ENCODE results near the gene GTSE1.

GTSE1 gene

GRCh38 chr22:46373921-46374662 is 77.4 kb downstream of the GTSE1 start:
- ATAC-seq (peak; percentile 31), DNase-seq (peak; percentile 27)
- Mint-ChIP-seq H3K27me3 (peaks cover 12% of the 10 kb centered on the region), H3K4me1 (peaks cover 34% of the 10 kb centered on the region), H3K36me3 (ENCODE audit: low read depth) (peaks cover 6% of the 10 kb centered on the region), H3K4me3 (no peak overlapping the region), H3K27ac (no peak overlapping the region), H3K9me3 (peaks cover 5% of the 10 kb centered on the region)

DNA sequence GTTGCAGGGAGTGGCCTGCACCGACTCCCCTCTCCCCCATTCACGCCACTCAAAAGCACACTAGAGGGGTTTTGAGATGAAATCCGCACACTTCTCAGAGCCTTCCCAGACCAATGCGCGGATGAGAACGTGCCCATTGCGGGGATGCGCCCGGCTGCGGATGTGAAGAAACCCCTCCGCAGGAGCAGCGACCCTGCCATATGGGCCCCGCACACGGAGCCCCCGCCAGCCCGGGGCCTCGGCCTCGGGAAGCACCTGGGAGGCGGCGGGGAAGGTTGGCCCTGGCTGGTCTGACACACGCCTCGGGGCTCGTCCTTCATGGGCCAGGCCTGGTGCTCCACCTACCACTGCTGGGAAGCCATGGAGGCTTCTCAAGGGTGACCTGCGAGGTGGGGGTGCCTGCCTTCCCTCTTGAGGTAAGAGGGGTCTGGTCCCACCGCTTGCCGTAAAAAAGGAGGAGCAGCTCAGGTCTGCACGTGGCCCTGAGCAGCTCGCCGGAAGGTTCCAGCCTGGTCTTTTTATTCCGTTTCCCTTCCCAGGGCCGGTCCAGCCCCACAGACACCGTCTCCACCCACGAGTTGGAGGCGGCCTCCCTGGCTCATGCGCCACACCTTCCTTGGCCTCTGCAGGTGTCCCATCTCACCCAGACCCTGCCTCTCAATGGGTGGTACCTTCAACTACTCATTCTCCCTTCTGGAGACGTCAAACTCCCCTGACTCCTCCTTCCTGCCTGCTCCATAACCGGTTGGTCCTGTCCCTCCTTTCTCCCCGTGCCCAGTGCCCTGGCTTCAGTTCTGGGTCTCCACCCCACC is 78.2 kb downstream of the GTSE1 start:
- Mint-ChIP-seq H3K4me1 (peaks cover 33% of the 10 kb centered on the region), H3K4me3 (no peak overlapping the region), H3K27ac (no peak overlapping the region), H3K27me3 (peaks cover 12% of the 10 kb centered on the region), H3K9me3 (peaks cover 5% of the 10 kb centered on the region), H3K36me3 (ENCODE audit: low read depth) (peaks cover 6% of the 10 kb centered on the region)
- no peak for DNase-seq
- ATAC-seq, result no peak

- Mint-ChIP-seq H3K4me3 (no peak overlapping the region), H3K36me3 (ENCODE audit: low read depth) (peaks cover 6% of the 10 kb centered on the region), H3K27ac (no peak overlapping the region), H3K4me1 (peaks cover 22% of the 10 kb centered on the region), H3K9me3 (peaks cover 5% of the 10 kb centered on the region), H3K27me3 (peaks cover 12% of the 10 kb centered on the region)
- ATAC-seq (no peak), DNase-seq (no peak)
Measured at GRCh38 chr22:46376111-46376510, 79.4 kb downstream of the GTSE1 start.

DNA sequence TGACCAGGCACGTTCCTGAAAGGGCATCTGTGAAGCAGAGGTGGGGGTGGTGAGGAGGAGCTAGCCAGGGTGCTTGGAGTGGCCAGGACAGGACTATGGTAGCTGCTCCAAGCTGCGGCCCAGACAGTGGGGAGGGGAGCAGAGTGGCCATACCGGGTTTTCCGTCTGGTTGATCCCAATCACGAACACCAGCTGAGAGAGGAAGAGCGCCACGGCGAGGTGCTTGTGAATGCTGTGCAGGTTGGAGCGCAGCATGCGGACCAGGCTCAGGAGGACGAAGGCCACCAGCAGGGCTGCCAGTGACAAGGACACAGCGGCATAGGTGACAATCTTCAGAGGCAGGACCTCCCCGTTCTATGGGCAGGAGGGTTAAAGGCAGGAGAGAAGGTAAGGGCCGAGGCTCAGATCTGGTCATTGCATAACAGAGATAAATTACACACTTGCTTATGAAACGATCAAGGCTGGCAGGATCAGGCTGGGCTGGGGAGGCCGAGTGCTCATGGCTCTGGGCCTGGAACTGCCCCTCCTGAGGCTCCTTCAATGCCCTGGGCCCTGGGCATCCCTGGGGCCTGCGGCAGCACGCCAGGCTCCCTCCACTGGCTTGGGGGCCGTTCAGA is 80.3 kb downstream of the GTSE1 start:
- Mint-ChIP-seq H3K9me3 (peaks cover 5% of the 10 kb centered on the region), H3K27ac (no peak overlapping the region), H3K4me1 (peaks cover 16% of the 10 kb centered on the region), H3K27me3 (peaks cover 12% of the 10 kb centered on the region), H3K4me3 (no peak overlapping the region), H3K36me3 (ENCODE audit: low read depth) (peaks cover 6% of the 10 kb centered on the region)
- DNase-seq, result no peak
- no peak for ATAC-seq

DNA sequence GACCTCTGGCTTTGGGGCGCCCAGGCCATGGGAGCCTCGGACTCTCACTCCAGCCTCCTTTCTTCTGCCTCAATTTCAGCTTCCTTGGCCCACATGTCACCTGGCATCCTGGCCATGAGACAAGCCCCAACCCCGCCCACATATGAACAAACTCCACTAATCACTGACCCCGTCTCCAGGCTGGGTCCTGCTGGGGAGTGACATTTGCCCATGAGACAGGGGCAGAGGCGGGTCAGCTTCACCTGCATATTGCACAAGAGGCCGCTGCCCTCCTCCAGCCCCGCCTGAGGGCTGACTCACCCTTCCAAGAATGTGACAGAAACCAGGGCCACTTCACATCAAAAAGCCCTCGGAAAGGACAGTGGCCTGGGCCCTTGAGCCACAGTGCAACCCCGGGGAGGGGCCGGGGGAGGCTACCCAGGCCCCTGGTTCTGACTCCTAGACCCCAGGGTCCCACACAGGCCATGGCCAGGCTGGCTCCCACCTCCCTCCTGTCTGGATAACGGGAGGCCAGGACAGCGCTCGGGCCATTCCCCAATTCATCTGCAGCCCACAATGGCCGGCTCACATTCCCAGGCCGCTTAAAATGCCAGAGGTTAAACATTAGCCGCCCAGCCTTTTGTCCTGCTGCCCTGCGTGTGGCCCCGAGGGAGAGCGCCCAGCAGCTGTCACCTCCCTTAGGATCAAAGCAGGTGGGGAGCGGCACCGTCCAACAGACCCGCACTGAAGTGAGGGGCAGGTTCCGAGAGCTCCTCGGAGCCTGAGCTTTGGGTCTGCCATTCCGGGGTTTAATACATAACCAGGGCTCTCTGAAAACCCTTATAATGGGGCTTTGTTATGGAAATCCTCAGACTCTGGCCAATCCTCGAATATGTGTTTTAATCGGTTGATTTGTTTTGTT is 81.1 kb downstream of the GTSE1 start:
- Mint-ChIP-seq H3K4me3 (no peak overlapping the region), H3K9me3 (peaks cover 5% of the 10 kb centered on the region), H3K27ac (no peak overlapping the region), H3K4me1 (peaks cover 13% of the 10 kb centered on the region), H3K27me3 (peaks cover 12% of the 10 kb centered on the region), H3K36me3 (ENCODE audit: low read depth) (peaks cover 6% of the 10 kb centered on the region)
- DNase-seq (no peak), ATAC-seq (no peak)

GRCh38 chr22:46378426-46379065 is 81.9 kb downstream of the GTSE1 start:
- peaks cover 5% of the 10 kb centered on the region for H3K9me3 Mint-ChIP-seq
- ATAC-seq, result no peak
- H3K4me1 Mint-ChIP-seq, result peaks cover 10% of the 10 kb centered on the region
- H3K4me3 Mint-ChIP-seq, result no peak overlapping the region
- no peak overlapping the region for H3K27ac Mint-ChIP-seq
- DNase-seq, result no peak
- peaks cover 6% of the 10 kb centered on the region for H3K36me3 Mint-ChIP-seq (ENCODE audit: low read depth)
- peaks cover 8% of the 10 kb centered on the region for H3K27me3 Mint-ChIP-seq

- Mint-ChIP-seq H3K27ac (no peak overlapping the region), H3K27me3 (peaks cover 6% of the 10 kb centered on the region), H3K9me3 (peaks cover 5% of the 10 kb centered on the region), H3K4me1 (peaks cover 2% of the 10 kb centered on the region), H3K36me3 (ENCODE audit: low read depth) (peaks cover 6% of the 10 kb centered on the region), H3K4me3 (no peak overlapping the region)
- DNase-seq, result no peak
- ATAC-seq, result no peak
Measured at GRCh38 chr22:46379066-46379930, 82.6 kb downstream of the GTSE1 start.

GRCh38 chr22:46380069-46380468 is 83.4 kb downstream of the GTSE1 start:
- DNase-seq (no peak), ATAC-seq (no peak)
- Mint-ChIP-seq H3K4me3 (no peak overlapping the region), H3K4me1 (no peaks in the 10 kb centered on the region), H3K9me3 (peaks cover 5% of the 10 kb centered on the region), H3K36me3 (ENCODE audit: low read depth) (peaks cover 6% of the 10 kb centered on the region), H3K27ac (no peak overlapping the region), H3K27me3 (peaks cover 6% of the 10 kb centered on the region)
